ENCODE measurements around the gene KIF26A.
A peak's percentile ranks its signal among the peaks of the same experiment; 100 is the strongest.

KIF26A gene

GRCh38 chr14:104093366-104094055, 44.9 kb upstream of the KIF26A start:
- no peak overlapping the region for H2BK15ac ChIP-seq (replicated peaks; ENCODE audit: low read depth)
- no peak overlapping the region for H3K9ac ChIP-seq (ENCODE audit: low read length)
- no peak overlapping the region for H2BK5ac ChIP-seq (ENCODE audit: low read length)
- H3K36me3 ChIP-seq (ENCODE audit: control insufficient read depth, insufficient read depth, low read length): no peaks in the 10 kb centered on the region
- no peak overlapping the region for H2AK5ac ChIP-seq (ENCODE audit: low read length)
- no peaks in the 10 kb centered on the region for H3K27me3 ChIP-seq (ENCODE audit: insufficient read depth, low read length, poor library complexity)
- H3K4me2 ChIP-seq (ENCODE audit: low read length): no peak overlapping the region
- no peak overlapping the region for H3K4me3 ChIP-seq (ENCODE audit: low read length)
- no peak overlapping the region for H3K18ac ChIP-seq (ENCODE audit: low read length)
- H3K4me1 ChIP-seq (ENCODE audit: control insufficient read depth, low read depth, low read length): no peaks in the 10 kb centered on the region
- H4K5ac ChIP-seq (ENCODE audit: low read length): no peak overlapping the region
- H3K56ac ChIP-seq (ENCODE audit: low read length): no peak overlapping the region
- H3K27ac ChIP-seq (ENCODE audit: low read depth, low read length): no peak overlapping the region
- no CpG with 5 or more reads among the region's 18 CpGs for WGBS (ENCODE audit: extremely low coverage, insufficient coverage, low lambda C conversion rate)
- H3K23ac ChIP-seq (ENCODE audit: low read length): no peak overlapping the region
- H3K4ac ChIP-seq (ENCODE audit: low read depth, low read length): no peak overlapping the region
- no peak overlapping the region for H2BK120ac ChIP-seq (ENCODE audit: low read depth, low read length)
- no peak for DNase-seq
- H3K79me2 ChIP-seq (ENCODE audit: control insufficient read depth, insufficient read depth, low read length): no peaks in the 10 kb centered on the region
- no peaks in the 10 kb centered on the region for H3K79me1 ChIP-seq (ENCODE audit: low read length)
- H4K8ac ChIP-seq (ENCODE audit: low read depth, low read length): no peak overlapping the region

- Histone ChIP-seq H2BK15ac (replicated peaks; ENCODE audit: low read depth) (no peak overlapping the region), H3K27me3 (ENCODE audit: insufficient read depth, low read length, poor library complexity) (no peaks in the 10 kb centered on the region), H2BK120ac (ENCODE audit: low read depth, low read length) (no peak overlapping the region), H3K18ac (ENCODE audit: low read length) (no peak overlapping the region), H3K56ac (ENCODE audit: low read length) (peak overlapping the region; percentile 78), H4K8ac (ENCODE audit: low read depth, low read length) (no peak overlapping the region), H3K79me2 (ENCODE audit: control insufficient read depth, insufficient read depth, low read length) (no peaks in the 10 kb centered on the region), H3K23ac (ENCODE audit: low read length) (no peak overlapping the region), H2BK5ac (ENCODE audit: low read length) (no peak overlapping the region), H4K5ac (ENCODE audit: low read length) (no peak overlapping the region), H3K79me1 (ENCODE audit: low read length) (no peaks in the 10 kb centered on the region), H3K4me1 (ENCODE audit: control insufficient read depth, low read depth, low read length) (no peaks in the 10 kb centered on the region), H2AK5ac (ENCODE audit: low read length) (no peak overlapping the region), H3K4me2 (ENCODE audit: low read length) (no peak overlapping the region), H3K4ac (ENCODE audit: low read depth, low read length) (no peak overlapping the region), H3K27ac (ENCODE audit: low read depth, low read length) (no peak overlapping the region), H3K9ac (ENCODE audit: low read length) (peak overlapping the region; percentile 50), H3K36me3 (ENCODE audit: control insufficient read depth, insufficient read depth, low read length) (no peaks in the 10 kb centered on the region), H3K4me3 (ENCODE audit: low read length) (no peak overlapping the region)
- peak; percentile 32 for DNase-seq
- no CpG with 5 or more reads among the region's 20 CpGs for WGBS (ENCODE audit: extremely low coverage, insufficient coverage, low lambda C conversion rate)
These were observed 44.2 kb upstream of the KIF26A start for GRCh38 chr14:104094056-104094708.

- Histone ChIP-seq H2BK120ac (ENCODE audit: low read depth, low read length) (no peak overlapping the region), H3K9ac (ENCODE audit: low read length) (peak overlapping the region; percentile 50), H3K4ac (ENCODE audit: low read depth, low read length) (no peak overlapping the region), H2BK5ac (ENCODE audit: low read length) (no peak overlapping the region), H3K4me2 (ENCODE audit: low read length) (no peak overlapping the region), H3K36me3 (ENCODE audit: control insufficient read depth, insufficient read depth, low read length) (no peaks in the 10 kb centered on the region), H3K4me3 (ENCODE audit: low read length) (no peak overlapping the region), H2AK5ac (ENCODE audit: low read length) (no peak overlapping the region), H3K4me1 (ENCODE audit: control insufficient read depth, low read depth, low read length) (no peaks in the 10 kb centered on the region), H3K79me2 (ENCODE audit: control insufficient read depth, insufficient read depth, low read length) (no peaks in the 10 kb centered on the region), H3K27ac (ENCODE audit: low read depth, low read length) (no peak overlapping the region), H2BK15ac (replicated peaks; ENCODE audit: low read depth) (no peak overlapping the region), H3K23ac (ENCODE audit: low read length) (no peak overlapping the region), H4K8ac (ENCODE audit: low read depth, low read length) (no peak overlapping the region), H3K27me3 (ENCODE audit: insufficient read depth, low read length, poor library complexity) (no peaks in the 10 kb centered on the region), H3K56ac (ENCODE audit: low read length) (peak overlapping the region; percentile 78), H4K5ac (ENCODE audit: low read length) (no peak overlapping the region), H3K18ac (ENCODE audit: low read length) (no peak overlapping the region), H3K79me1 (ENCODE audit: low read length) (no peaks in the 10 kb centered on the region)
- peak; percentile 74 for DNase-seq
- no CpG with 5 or more reads among the region's 35 CpGs for WGBS (ENCODE audit: extremely low coverage, insufficient coverage, low lambda C conversion rate)
These were observed 43.5 kb upstream of the KIF26A start for GRCh38 chr14:104094709-104095425.

- Histone ChIP-seq H4K5ac (ENCODE audit: low read length) (no peak overlapping the region), H3K79me2 (ENCODE audit: control insufficient read depth, insufficient read depth, low read length) (no peaks in the 10 kb centered on the region), H3K56ac (ENCODE audit: low read length) (no peak overlapping the region), H3K4me1 (ENCODE audit: control insufficient read depth, low read depth, low read length) (no peaks in the 10 kb centered on the region), H2BK120ac (ENCODE audit: low read depth, low read length) (no peak overlapping the region), H3K18ac (ENCODE audit: low read length) (no peak overlapping the region), H3K27ac (ENCODE audit: low read depth, low read length) (no peak overlapping the region), H2AK5ac (ENCODE audit: low read length) (no peak overlapping the region), H4K8ac (ENCODE audit: low read depth, low read length) (no peak overlapping the region), H2BK5ac (ENCODE audit: low read length) (no peak overlapping the region), H3K4me2 (ENCODE audit: low read length) (no peak overlapping the region), H3K23ac (ENCODE audit: low read length) (no peak overlapping the region), H2BK15ac (replicated peaks; ENCODE audit: low read depth) (no peak overlapping the region), H3K36me3 (ENCODE audit: control insufficient read depth, insufficient read depth, low read length) (no peaks in the 10 kb centered on the region), H3K9ac (ENCODE audit: low read length) (no peak overlapping the region), H3K4me3 (ENCODE audit: low read length) (no peak overlapping the region), H3K79me1 (ENCODE audit: low read length) (no peaks in the 10 kb centered on the region), H3K4ac (ENCODE audit: low read depth, low read length) (no peak overlapping the region), H3K27me3 (ENCODE audit: insufficient read depth, low read length, poor library complexity) (no peaks in the 10 kb centered on the region)
- no CpG with 5 or more reads among the region's 31 CpGs for WGBS (ENCODE audit: extremely low coverage, insufficient coverage, low lambda C conversion rate)
- no peak for DNase-seq
These were observed 42.7 kb upstream of the KIF26A start for GRCh38 chr14:104095426-104096310.

- no peak overlapping the region for H3K23ac ChIP-seq (ENCODE audit: low read length)
- H3K4me1 ChIP-seq (ENCODE audit: control insufficient read depth, low read depth, low read length): no peaks in the 10 kb centered on the region
- no peak overlapping the region for H3K4ac ChIP-seq (ENCODE audit: low read depth, low read length)
- no peak overlapping the region for H3K18ac ChIP-seq (ENCODE audit: low read length)
- no peaks in the 10 kb centered on the region for H3K79me1 ChIP-seq (ENCODE audit: low read length)
- H3K27me3 ChIP-seq (ENCODE audit: insufficient read depth, low read length, poor library complexity): no peaks in the 10 kb centered on the region
- no peaks in the 10 kb centered on the region for H3K79me2 ChIP-seq (ENCODE audit: control insufficient read depth, insufficient read depth, low read length)
- no peak overlapping the region for H4K5ac ChIP-seq (ENCODE audit: low read length)
- H3K4me2 ChIP-seq (ENCODE audit: low read length): no peak overlapping the region
- H3K56ac ChIP-seq (ENCODE audit: low read length): no peak overlapping the region
- no peak for DNase-seq
- H4K8ac ChIP-seq (ENCODE audit: low read depth, low read length): no peak overlapping the region
- WGBS (ENCODE audit: extremely low coverage, insufficient coverage, low lambda C conversion rate): no CpG with 5 or more reads among the region's 14 CpGs
- no peak overlapping the region for H3K9ac ChIP-seq (ENCODE audit: low read length)
- H2BK120ac ChIP-seq (ENCODE audit: low read depth, low read length): no peak overlapping the region
- no peaks in the 10 kb centered on the region for H3K36me3 ChIP-seq (ENCODE audit: control insufficient read depth, insufficient read depth, low read length)
- H3K4me3 ChIP-seq (ENCODE audit: low read length): no peak overlapping the region
- H2BK5ac ChIP-seq (ENCODE audit: low read length): no peak overlapping the region
- H2AK5ac ChIP-seq (ENCODE audit: low read length): no peak overlapping the region
- no peak overlapping the region for H2BK15ac ChIP-seq (replicated peaks; ENCODE audit: low read depth)
- H3K27ac ChIP-seq (ENCODE audit: low read depth, low read length): no peak overlapping the region
These were observed 42.1 kb upstream of the KIF26A start for GRCh38 chr14:104096318-104096717.
